Measurements from ENCODE around the gene MKRN2OS.
"Not testable (repeated sequence)": the region's sequence is repeated elsewhere in the genome, so short reads cannot be mapped to it uniquely, and the experiment has no call there.

MKRN2OS gene

DNA sequence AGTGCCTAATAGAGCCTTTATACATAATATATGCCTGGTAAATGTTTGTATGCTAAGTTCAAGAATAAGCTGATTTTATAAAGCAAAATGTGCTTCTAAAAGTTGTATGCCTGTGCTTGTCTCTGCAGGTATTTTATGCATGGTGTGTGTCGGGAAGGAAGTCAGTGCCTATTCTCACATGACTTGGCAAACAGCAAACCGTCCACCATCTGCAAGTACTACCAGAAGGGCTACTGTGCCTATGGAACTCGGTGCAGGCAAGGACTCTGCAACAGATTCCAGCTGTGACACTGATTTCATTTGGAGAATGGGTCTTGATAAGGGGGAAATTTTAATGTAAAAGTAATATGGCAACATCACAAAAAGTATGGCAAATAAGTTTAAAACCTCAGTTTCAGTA, 23.4 kb upstream of the MKRN2OS start:
- DNase-seq: no peak
- in situ Hi-C loops (cut with MboI; ENCODE audit: low pct_unique_long_range_greater_than_20kb, low sequenced_read_pairs): no loop called here

DNA sequence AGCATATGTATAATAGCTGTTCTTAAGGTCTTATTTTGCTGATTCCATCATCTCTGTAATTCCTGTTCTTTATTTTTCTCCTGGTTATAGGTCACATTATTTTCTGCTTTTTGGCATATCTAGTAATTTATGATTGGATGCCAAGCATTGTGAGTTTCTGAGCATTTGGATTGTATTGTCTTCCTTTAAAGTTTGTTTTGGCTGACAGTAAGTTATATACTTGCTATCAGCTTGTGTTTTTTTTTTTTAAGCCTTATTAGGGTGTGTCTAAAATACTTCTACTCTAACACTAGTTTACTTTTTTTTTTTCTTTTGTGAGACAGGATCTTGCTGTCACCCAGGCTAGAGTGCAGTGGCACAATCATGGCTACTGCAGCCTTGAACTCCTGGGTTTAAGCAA, 21.7 kb upstream of the MKRN2OS start:
- no peak for DNase-seq
- in situ Hi-C loops (cut with MboI; ENCODE audit: low pct_unique_long_range_greater_than_20kb, low sequenced_read_pairs): no loop called here

GRCh38 chr3:12562451-12562850, 17.2 kb upstream of the MKRN2OS start:
- DNase-seq: no peak
- in situ Hi-C loops (cut with MboI; ENCODE audit: low pct_unique_long_range_greater_than_20kb, low sequenced_read_pairs): no loop called here

- DNase-seq: no peak
Observed at GRCh38 chr3:12561397-12561796, 16.1 kb upstream of the MKRN2OS start.

DNA sequence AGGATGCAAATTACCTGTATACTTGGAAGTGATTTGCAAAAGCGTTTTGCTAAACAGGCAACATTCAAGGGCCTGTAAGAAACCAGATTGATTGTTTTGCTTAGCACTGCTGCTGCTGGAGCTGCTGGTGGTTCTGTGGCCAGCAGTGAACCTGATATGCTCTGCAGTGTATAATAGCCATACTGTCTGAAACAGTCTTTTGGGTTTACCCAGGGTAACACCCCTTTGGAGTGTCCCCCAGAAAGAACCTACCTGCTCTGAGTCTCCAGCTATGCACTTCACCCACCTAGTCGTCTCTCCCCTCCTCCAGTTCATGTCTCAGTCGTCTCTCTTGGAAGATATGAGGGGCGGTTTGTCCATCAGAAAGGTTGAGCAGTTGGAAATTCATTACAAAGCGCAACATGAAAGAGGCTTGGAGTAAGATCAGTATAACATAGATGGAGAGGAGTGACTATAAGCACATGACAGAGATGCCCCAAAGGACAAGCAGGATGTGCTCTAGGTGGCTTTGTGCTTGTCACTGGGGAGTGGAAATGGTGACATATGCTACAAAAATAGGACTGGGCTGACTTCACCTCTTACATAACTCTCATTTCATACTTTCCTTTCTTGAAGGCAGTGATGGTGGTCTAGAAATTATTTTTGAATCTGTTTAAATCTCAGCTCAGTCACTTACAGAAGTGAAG, 15.3 kb upstream of the MKRN2OS start:
- in situ Hi-C loops (cut with MboI; ENCODE audit: low pct_unique_long_range_greater_than_20kb, low sequenced_read_pairs): no loop called here
- DNase-seq: no peak

More at GRCh38 chr3:12561397-12561796, 16.1 kb upstream of the MKRN2OS start:
- in situ Hi-C loops (cut with MboI; ENCODE audit: low pct_unique_long_range_greater_than_20kb, low sequenced_read_pairs): no loop called here

DNA sequence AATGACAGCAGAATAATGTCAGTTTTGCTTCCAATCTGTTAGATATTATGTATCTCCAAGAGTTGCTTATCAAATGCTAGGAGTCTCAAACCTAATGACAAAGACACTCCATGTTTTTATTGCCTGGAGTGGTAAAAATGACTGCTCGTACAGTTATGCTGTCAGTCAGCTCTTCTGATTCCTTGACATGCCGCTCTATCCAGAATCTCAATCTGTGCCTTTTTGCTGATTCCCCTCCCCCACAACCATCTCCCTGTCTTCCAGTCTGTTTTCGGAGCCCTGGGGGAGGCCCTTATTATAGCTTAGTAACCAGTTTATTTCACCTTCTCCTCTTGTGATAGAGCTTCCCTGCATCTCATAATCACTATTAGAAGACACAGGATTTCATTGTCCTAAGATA, 14.2 kb upstream of the MKRN2OS start:
- DNase-seq: no peak
- in situ Hi-C loops (cut with MboI; ENCODE audit: low pct_unique_long_range_greater_than_20kb, low sequenced_read_pairs): no loop called here

DNA sequence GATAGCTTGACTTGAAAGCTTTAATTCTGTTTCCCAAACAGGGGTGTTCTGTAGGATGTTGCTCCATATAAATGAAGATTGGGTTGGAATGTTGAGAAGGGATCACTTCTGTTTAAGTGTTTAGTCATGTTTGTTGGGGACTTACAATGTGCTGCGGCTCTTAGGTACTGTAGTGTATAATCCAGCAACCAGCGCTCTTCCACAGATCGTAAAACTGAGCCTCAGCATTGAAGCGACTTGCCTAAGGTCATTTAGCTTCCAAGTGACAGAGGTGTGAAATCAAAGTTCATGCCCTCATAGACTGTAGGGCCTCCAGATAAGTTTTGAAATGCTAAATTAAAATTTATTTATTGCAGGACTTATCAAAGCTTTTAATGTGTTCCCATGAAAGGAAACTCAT, 13.4 kb upstream of the MKRN2OS start:
- in situ Hi-C loops (cut with MboI; ENCODE audit: low pct_unique_long_range_greater_than_20kb, low sequenced_read_pairs): no loop called here
- DNase-seq: no peak

- peak; percentile 41 for DNase-seq
- in situ Hi-C loops (cut with MboI; ENCODE audit: low pct_unique_long_range_greater_than_20kb, low sequenced_read_pairs): no loop called here
Observed at GRCh38 chr3:12557473-12558100, 12.3 kb upstream of the MKRN2OS start.

DNA sequence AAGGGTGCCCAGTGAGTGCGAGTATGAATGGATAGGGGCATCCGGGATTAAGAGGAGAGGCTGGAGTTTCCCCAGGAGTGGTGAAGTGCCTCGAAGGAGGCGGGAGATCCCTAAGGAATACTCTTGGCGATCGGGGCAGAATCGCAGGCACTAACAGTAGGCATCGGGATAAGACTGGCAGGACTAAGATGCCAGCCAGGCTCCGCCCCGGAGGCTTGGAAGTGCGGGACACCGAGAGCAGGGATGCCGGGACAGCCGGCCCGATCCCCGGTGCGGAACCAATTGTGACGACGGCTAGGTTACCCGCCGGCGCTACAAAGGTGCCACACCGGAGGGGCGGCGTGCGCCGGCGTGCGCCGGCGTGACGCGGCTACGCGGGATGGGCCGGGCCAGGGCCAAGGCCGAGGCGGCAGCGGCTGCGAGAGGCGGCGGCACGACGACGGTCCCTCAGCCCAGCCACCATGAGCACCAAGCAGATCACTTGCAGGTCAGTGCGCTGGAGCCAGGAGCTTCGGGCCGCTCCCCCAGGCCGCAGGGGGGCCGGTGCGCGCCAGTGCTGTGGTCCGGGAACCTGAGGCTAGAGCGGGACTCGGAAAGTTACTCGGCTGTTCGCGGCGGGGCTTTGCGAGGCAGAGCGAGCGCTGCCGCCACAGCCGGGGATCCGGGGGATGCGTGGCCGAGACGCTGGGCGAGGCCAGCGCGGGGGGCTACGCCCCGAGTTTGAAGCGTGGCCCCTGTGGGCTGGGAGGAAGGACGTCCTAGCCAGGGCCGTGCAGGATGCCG, 11.6 kb upstream of the MKRN2OS start, which contains the start of gene MKRN2:
MKRN2 (plus strand) TSS at position 398 of the 783 bp plus-strand sequence; CDS start at position 462, 64 bp downstream.
- in situ Hi-C loops (cut with MboI; ENCODE audit: low pct_unique_long_range_greater_than_20kb, low sequenced_read_pairs): no loop called here
- DNase-seq: peak; percentile 90

GRCh38 chr3:12556314-12556689, 11.0 kb upstream of the MKRN2OS start:
- in situ Hi-C loops (cut with MboI; ENCODE audit: low pct_unique_long_range_greater_than_20kb, low sequenced_read_pairs): no loop called here
- DNase-seq: no peak

- DNase-seq: peak; percentile 62
- in situ Hi-C loops (cut with MboI; ENCODE audit: low pct_unique_long_range_greater_than_20kb, low sequenced_read_pairs): no loop called here
Observed at GRCh38 chr3:12553921-12554391, 8.7 kb upstream of the MKRN2OS start.

GRCh38 chr3:12549971-12550760, 4.9 kb upstream of the MKRN2OS start:
- no peak for DNase-seq
- in situ Hi-C loops (cut with MboI; ENCODE audit: low pct_unique_long_range_greater_than_20kb, low sequenced_read_pairs): no loop called here

DNA sequence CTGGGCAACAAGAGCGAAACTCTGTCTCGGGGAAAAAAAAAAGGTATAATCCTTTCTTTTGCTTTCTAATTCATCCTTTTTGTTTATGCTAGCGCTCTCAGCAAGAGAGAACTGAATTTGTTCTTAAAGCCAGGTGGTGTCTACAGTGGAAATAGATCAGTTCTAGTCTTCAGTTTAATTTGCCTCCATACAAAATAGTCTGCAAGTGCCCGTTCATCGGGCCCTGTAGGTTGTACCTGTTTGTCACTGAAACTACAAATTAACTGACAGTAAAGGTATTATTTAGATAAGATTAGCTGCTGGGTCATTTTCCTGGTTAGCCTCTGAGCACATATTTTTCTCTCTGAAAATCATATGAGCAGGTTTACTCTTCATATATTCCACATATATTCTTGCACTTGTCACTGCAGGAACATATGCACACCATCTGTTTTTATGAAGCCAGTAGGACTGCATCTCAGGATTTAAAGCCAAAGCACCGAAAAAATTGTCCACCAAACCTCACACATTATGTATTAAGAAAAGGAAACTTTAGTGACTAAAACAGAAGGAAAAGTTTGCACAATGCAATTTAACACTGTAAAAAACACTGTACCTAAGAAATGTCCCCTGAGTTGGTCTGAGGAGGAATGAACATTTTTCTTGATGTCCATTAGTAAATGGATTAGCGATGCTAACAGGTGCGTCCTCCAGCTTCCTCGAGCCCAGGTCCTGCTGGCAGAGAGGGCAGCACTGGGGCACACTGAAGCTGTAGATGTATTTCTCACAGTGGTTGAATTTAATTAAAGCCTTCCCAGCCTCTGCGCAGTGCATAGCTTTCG, 437 bp downstream of the MKRN2OS start:
- in situ Hi-C loops (cut with MboI; ENCODE audit: low pct_unique_long_range_greater_than_20kb, low sequenced_read_pairs): no loop called here

GRCh38 chr3:12543497-12543896, 1.8 kb downstream of the MKRN2OS start:
- DNase-seq; in situ Hi-C loops (cut with MboI; ENCODE audit: low pct_unique_long_range_greater_than_20kb, low sequenced_read_pairs): not testable (repeated sequence)

More for the DNA sequence above, 437 bp downstream of the MKRN2OS start:
- no peak for DNase-seq

GRCh38 chr3:12541625-12542024, 3.7 kb downstream of the MKRN2OS start:
- in situ Hi-C loops (cut with MboI; ENCODE audit: low pct_unique_long_range_greater_than_20kb, low sequenced_read_pairs): no loop called here
- no peak for DNase-seq

- DNase-seq: no peak
- in situ Hi-C loops (cut with MboI; ENCODE audit: low pct_unique_long_range_greater_than_20kb, low sequenced_read_pairs): no loop called here
Observed at GRCh38 chr3:12536423-12536822, 8.9 kb downstream of the MKRN2OS start.

DNA sequence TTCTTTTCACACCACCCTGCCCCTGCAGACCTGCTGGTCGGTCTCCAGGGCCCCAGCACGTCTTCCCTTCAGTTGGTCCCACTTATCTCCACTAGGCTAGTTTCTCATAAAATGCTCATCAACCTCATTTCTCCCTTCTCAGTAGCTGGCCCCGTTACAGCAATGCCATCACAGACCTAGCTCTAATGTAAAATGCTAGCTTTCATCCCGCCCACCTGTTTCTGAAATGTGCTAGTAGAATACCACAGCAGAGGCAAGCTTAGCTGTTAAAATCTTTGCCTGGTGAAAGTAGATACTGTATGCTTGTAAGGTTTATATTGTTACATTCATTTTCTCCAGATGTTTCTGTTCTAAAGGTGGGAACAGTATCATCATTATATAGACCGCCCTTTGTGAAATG, 13.1 kb downstream of the MKRN2OS start:
- in situ Hi-C loops (cut with MboI; ENCODE audit: low pct_unique_long_range_greater_than_20kb, low sequenced_read_pairs): no loop called here
- DNase-seq: no peak

DNA sequence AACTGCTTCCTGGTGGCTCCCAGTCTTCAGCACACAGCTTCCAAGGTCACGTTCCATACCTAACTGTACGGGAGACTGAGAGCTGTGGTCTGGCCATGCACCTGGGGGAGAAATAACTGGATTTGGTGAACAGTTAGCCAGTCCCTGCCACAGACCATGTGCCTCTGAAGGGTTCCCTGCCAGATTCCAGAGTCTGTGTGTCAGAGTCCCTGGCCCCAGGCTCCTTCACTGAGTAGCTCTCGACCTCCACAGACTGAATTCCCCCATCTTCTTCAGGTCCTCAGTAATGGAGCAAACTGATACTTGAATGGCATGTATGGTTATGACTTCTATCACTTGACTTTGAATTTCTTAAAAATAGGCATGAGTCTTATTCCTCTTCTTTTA, 17.5 kb downstream of the MKRN2OS start:
- in situ Hi-C loops (cut with MboI; ENCODE audit: low pct_unique_long_range_greater_than_20kb, low sequenced_read_pairs): no loop called here
- no peak for DNase-seq

DNA sequence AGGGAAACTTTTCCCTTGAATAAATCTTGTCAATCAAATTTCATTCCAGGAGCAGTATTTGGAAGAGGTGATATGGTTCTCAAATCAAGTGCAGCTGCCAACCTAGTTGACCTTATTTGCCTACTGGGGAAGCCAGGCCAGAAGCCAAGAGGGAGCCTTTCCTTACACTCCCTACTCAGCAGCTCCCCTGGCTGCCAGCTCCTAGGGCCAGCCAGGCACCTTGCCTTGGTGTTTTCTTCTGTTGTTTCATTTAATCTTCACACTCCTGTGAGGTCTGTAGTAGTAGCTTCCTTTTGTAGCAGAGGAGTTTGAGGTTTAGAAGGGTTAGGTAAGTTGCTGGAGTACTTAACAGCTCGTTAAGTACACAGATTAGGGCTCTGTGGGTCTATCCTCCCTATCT, 22.6 kb downstream of the MKRN2OS start:
- no peak for DNase-seq
- in situ Hi-C loops (cut with MboI; ENCODE audit: low pct_unique_long_range_greater_than_20kb, low sequenced_read_pairs): no loop called here

Measured in KBM-7 (cell line).